ENCODE results near the gene MTRR.
"Not testable (repeated sequence)": the region's sequence is repeated elsewhere in the genome, so short reads cannot be mapped to it uniquely, and the experiment has no call there.

The MTRR gene

DNA sequence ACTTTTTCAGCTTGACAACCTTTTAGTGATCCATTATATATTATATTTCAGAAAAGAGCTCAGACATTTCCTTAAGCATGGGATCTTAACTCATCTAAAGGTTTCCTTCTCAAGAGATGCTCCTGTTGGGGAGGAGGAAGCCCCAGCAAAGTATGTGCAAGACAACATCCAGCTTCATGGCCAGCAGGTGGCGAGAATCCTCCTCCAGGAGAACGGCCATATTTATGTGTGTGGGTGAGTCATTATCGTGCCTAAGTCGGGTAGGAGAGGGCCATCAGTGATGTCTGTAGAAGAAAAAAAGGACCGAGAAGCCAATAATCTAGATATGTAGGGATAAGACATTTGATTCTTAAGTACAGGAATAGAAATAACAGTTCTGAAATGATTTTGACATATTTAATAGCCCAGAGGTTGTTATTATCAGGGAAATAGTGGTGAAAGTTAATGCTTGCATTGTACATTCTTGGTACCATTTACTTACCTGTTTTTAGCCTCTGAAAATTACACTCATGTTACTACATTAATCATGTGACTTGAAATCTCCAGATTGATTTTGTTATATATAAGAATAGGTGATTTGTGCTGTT is 28.2 kb downstream of the MTRR start:
- no peak for DNase-seq

GRCh38 chr5:7902201-7902600 is 33.3 kb downstream of the MTRR start:
- DNase-seq: no peak

- DNase-seq: no peak
Observed at GRCh38 chr5:7902666-7903625, 34.0 kb downstream of the MTRR start.

- DNase-seq: no peak
Observed at GRCh38 chr5:7904170-7904569, 35.2 kb downstream of the MTRR start.

DNA sequence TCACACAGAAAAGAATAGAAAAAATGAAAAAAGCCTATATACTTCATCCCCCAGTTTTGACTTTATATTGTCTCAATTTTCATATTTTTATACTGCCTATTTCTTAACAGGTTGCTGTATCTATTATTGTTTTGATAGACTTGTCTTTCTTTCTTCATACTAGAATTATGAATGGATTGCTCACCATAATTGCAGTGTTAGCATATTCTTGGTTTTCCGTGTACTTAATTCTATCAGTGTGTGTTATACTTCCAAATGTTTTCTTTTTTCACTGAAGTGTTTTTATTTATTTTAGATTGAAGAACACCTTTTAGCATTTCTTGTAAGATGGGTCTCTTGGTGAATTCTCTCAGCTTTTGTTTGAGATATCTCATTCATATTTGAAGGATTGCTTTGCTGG is 38.7 kb downstream of the MTRR start:
- DNase-seq: no peak

- DNase-seq: no peak
Observed at GRCh38 chr5:7908317-7908716, 39.4 kb downstream of the MTRR start.

DNA sequence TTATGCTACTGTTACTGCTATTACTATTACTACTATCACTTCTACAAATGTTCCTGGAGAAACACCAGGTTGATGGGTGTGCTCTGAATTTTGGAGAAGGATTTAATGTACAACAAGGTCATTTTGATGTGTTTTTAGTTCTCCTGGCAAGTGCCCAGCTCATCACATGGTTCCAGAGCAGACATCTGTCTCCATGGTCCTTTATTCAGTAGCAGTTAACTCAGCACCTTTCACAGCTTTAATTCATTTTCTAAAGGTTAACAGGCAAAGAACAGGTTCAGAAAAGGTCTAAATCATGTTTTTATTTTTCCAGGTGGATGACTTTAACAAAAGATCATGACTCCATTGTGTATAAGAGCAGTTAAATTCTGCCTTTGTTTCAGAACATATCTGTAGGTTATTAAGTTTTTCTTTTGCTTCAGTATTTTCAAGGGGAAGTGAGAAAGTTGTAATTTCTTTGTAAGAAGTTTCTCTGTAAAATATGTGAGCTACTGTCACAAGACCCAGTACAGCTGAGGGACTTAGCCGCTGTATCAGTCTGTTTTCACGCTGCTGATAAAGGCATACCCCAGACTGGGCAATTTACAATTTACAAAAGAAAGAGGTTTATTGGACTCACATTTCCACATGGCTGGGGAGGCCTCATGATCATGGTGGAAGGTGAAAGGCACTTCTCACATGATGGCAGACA is 41.9 kb downstream of the MTRR start:
- DNase-seq: peak in 1 of 14 donors; percentile 1

GRCh38 chr5:7911429-7911771 is 42.5 kb downstream of the MTRR start:
- not testable (repeated sequence) for DNase-seq

DNA sequence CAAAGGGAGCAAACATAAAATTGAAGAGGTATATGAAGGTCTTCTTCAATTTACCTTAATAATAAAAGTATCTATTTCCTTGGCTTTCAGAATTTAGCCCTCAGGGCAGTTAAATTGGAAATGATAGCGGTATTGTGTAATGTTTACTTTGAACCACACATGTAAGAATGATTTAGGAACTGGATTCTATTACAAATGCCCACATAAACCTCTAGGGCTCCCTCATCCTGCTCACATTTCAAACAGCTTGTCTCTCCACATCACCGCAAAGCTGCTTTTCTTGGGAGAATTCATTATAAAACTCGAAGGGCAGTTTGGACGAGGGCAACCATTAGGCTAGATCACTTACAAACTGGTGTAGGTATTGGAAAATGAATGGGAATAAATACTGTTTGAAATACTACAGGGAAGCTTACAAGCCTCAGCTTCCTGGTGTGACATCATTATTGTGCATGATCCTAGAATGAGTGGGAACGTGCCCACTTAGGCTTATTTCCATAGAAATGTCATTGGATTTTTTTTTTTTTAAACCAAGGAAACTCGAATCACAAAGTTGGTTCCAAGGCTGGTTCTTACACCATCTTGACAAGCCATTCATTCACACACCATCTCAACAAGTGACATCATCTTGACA is 47.3 kb downstream of the MTRR start:
- DNase-seq: no peak

DNA sequence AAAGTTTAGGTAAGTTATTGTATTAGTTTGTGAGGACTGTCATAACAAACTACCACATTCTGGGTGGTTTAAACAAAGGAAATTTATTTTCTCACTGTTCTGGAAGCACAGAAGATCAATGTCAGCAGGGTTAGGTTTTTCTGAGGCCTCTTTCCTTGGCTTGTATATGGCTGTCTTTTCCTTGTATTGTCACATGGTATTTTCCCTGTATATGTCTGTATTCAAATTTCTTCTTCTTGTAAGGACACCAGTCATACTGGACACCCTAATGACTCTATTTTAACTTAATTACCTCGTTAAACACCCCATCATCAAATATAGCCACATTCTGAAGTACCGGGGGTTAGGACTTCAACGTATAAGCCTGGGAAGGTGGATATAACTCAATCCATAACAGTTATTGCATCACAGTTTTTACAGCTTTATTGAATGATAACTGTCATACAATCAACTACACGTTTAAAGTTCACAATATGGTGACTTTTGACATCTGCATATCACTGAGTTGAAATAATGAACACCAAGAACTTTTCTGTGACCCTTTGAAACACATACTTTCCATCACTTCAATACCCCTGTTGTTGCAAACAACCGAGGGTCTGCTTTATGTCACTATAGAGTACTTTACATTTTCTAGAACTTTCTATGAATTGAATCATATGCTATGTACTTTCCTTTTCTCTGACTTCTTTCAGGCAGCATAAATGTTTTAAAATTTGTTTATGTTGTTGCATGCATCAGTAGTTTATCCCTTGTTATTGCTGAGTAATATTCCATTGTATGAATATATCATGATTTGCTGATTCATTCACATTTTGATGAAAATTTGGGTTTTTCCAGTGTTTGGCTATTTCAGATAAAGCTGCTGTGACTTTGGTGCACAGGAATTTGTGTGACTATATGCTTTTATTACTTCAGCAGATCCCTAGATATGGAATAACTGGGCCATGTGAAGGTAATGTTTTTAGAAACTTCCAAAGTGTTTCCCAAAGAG is 48.5 kb downstream of the MTRR start:
- no peak for DNase-seq

- DNase-seq: no peak
Observed at GRCh38 chr5:7925961-7926695, 57.2 kb downstream of the MTRR start.

- no peak for DNase-seq
Observed at GRCh38 chr5:7926720-7927119, 57.8 kb downstream of the MTRR start.

- DNase-seq: peak in 8 of 14 donors; percentile 2 to 28 (median 14)
Observed at GRCh38 chr5:7927466-7928375, 58.8 kb downstream of the MTRR start.

- DNase-seq: no peak
Observed at GRCh38 chr5:7930011-7930410, 61.1 kb downstream of the MTRR start.

DNA sequence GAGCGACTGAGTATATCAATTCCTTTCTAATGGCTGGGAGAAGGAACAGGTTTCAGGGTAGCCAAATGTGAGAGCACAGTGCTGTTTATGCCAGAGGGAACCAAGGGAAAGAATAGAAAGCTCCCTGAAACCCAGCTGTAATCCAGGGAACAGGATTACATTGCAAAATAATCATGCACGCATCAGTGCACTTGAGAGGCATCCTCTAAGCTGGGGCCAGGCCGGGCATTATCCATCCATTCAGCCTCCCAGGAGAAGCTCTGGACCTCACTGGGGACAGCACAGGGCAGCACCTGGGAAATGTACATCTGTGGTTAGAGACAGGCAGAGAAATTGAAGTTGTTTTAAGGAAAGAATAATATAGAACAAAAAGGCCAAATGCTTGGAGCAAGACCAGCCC is 72.7 kb downstream of the MTRR start:
- DNase-seq: no peak

DNA sequence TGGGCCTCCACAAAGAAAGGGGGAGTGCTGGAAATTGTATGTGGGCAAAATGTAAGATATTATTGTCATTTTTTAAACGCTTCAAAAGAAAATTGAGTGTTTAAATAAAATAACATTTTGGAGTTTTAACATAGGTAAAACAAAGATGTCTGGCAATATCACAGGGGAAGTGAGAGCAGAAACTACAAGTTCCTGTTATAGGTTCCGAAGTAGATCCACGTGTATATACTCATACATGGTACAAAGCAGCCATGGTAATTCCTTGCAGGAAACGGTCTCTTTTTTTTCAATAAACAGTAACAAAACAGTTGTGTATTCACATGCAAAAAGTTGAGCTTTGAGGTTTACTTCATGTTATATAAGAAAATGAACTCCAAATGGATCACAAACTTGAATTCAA is 78.4 kb downstream of the MTRR start:
- DNase-seq: no peak
